Stimulated activated memory B cell treated with anti-CD40 and anti-IgM and Interleukin-4, amounts not matched to agents 10 μg/mL and 1 μg/mL and 100 μg/mL, for 72 hours (primary cell): ENCODE data around the gene TASL.
"Not testable (repeated sequence)": the region's sequence is repeated elsewhere in the genome, so short reads cannot be mapped to it uniquely, and the experiment has no call there.

Experiments used
- ATAC-seq: fragments of 150-1000 bp; cut with Tn5 transposase; 2 replicates; pipeline ENCODE4 v1.10.0; 2021
- H3K27ac Mint-ChIP-seq: one replicate; pipeline ENCODE4 v1.8.0; 2022; ENCODE audit warnings: mild to moderate bottlenecking, mixed read lengths
- H3K27me3 Mint-ChIP-seq: one replicate; pipeline ENCODE4 v1.8.0; 2022; ENCODE audit warnings: mixed read lengths
- H3K36me3 Mint-ChIP-seq: one replicate; pipeline ENCODE4 v1.8.0; 2022; ENCODE audit warnings: mixed read lengths
- H3K4me1 Mint-ChIP-seq: one replicate; pipeline ENCODE4 v1.8.0; 2022; ENCODE audit warnings: mixed read lengths
- H3K4me3 Mint-ChIP-seq: one replicate; pipeline ENCODE4 v1.8.0; 2022; ENCODE audit warnings: mild to moderate bottlenecking, moderate library complexity, mixed read lengths
- H3K9me3 Mint-ChIP-seq: one replicate; pipeline ENCODE4 v1.8.0; 2022; ENCODE audit warnings: mixed read lengths

The TASL gene

DNA sequence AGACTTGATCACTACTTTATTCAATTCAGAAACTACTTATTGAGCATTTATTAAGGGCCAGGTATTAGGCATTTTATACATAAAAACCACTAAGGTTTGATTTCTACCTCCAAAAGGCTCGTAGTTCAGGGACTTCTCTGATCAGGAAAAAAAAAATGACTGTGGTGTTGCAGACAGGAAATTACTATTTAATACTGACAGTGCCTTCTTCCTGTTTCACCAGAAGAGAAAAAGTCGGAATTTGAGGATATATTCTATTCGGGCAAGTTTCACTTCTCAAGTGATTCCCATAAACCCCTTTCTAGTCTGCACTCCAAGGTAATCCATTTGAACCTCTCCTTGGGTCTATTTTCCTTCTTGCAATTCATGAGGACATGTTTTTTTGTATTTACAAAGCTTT, 15.3 kb upstream of the TASL start:
- no peaks in the 10 kb centered on the region for H3K36me3 Mint-ChIP-seq
- H3K27me3 Mint-ChIP-seq, result no peaks in the 10 kb centered on the region
- no peak for ATAC-seq
- H3K4me3 Mint-ChIP-seq, result no peak overlapping the region
- H3K9me3 Mint-ChIP-seq, result no peaks in the 10 kb centered on the region
- peak overlapping the region; percentile 70 for H3K27ac Mint-ChIP-seq
- peaks cover 20% of the 10 kb centered on the region for H3K4me1 Mint-ChIP-seq

DNA sequence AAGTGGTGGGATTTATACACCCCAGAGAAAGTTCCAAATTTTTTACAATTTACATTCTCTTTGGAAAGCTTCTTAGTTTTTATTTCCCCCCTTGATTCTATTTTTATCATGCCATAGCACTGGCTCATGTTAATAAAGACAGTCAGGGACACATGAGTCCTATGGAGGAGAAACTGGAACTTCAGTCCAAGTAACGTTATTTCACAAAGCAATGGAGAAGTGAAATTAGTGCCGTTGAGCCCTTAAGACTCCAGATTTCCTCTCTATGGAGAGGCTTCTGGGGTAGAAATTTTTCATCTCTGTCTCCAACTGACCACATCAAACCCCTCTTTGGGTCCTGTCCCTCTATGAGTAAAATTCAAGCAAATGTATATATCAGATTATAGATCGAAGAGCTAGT, 12.8 kb upstream of the TASL start:
- H3K4me1 Mint-ChIP-seq, result peaks cover 10% of the 10 kb centered on the region
- no peak overlapping the region for H3K4me3 Mint-ChIP-seq
- H3K27ac Mint-ChIP-seq, result peak overlapping the region; percentile 37
- no peaks in the 10 kb centered on the region for H3K27me3 Mint-ChIP-seq
- H3K36me3 Mint-ChIP-seq, result no peaks in the 10 kb centered on the region
- no peaks in the 10 kb centered on the region for H3K9me3 Mint-ChIP-seq
- ATAC-seq, result no peak

DNA sequence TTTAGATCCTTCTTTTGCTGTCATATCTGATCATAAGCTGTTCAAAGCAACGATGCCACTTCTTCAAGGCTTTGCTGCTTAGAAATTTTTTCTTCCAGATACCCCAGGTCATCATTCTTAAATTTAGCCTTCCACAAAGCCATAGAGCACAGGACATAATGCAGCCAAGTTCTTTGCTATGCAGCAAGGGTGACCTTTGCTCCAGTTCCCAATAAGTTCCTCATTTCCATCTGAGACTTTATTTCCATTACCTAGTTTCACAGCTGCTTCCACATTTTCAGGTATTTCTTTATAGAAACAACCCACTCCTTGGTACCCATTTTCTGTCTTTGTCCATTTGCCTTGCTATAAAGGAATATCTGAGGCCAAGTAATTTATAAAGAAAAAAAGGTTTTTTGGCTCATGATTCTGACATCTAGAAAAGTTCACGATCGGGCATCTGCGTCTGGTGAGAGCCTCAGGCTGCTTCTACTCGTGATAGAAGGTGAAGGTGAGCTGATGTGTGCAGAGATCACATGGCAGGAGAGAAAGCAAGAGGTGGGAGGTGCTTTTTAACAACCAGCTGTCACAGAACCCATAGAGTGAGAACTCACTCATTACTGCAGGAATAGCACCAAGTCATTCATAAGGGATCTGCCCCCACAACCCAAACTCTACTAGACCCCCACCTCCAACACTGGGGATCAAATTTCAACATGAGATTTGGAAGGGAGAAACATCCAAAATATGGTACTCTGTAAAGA, 11.8 kb upstream of the TASL start:
- Mint-ChIP-seq H3K27me3 (no peaks in the 10 kb centered on the region), H3K9me3 (no peaks in the 10 kb centered on the region), H3K4me1 (peaks cover 10% of the 10 kb centered on the region), H3K4me3 (peak overlapping the region; percentile 36), H3K36me3 (no peaks in the 10 kb centered on the region), H3K27ac (peak overlapping the region; percentile 91)
- ATAC-seq, result peak; percentile 62

DNA sequence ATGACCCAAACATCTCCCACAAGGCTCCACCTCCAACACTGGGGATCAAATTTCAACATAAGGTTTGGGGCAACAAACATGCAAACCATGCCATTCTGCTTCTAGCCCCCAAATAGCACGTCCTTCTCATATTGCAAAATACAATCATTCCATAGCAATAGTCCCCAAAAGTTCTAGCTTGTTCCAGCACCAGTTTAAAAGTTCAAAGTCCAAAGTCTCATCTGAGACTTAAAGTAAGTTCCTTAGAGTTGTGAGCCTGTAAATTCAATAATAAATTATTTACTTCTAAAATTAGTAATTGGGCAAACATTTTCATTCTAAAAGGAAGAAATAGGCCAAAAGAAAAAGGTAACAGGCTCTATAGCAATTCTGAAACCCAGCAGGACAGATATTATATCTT, 8.9 kb upstream of the TASL start:
- Mint-ChIP-seq H3K4me1 (peaks cover 10% of the 10 kb centered on the region), H3K36me3 (no peaks in the 10 kb centered on the region), H3K27me3 (no peaks in the 10 kb centered on the region), H3K4me3 (no peak overlapping the region), H3K9me3 (no peaks in the 10 kb centered on the region), H3K27ac (no peak overlapping the region)
- no peak for ATAC-seq

DNA sequence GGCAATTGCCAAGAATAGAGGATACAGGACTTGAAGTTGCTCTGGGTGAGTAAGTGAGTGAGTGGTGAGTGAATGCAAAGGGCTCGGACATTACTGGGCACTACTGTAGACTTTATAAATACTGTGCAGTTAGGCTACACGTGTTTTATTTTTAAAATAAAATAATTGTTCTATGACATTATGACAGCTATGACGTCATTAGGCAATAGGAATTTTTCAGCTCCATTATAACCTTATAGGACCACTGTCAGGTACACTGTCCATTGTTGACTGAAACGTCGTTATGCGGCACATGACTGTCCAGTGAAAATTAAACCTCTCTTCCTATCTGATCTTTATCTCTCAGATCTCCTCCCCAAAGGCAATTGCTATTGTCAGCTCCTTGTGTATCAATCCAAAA, 5.1 kb upstream of the TASL start:
- Mint-ChIP-seq H3K27ac (no peak overlapping the region), H3K27me3 (no peaks in the 10 kb centered on the region), H3K9me3 (no peaks in the 10 kb centered on the region), H3K4me3 (no peak overlapping the region), H3K4me1 (peaks cover 6% of the 10 kb centered on the region), H3K36me3 (no peaks in the 10 kb centered on the region)
- ATAC-seq, result no peak

DNA sequence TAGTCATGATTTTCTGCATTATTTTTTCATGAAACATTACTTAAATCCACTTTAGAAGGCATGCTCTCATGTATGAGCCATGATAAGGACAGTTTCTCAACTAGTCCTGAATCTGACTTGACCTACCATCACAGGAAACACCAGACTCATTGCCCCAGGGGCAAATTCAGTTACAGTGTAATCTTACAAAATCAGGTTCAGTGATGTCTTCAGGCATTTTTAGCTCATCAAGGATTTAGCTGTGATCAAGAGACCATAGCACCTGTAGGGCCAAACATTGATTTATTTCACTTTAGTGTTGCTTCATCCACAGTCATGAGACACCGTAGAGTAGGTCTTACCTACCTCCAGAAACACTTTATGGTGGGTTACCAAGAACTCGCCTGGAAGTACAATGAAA, 3.1 kb upstream of the TASL start:
- ATAC-seq, result no peak
- Mint-ChIP-seq H3K4me3 (no peak overlapping the region), H3K4me1 (peaks cover 6% of the 10 kb centered on the region), H3K36me3 (peaks cover 5% of the 10 kb centered on the region), H3K9me3 (no peaks in the 10 kb centered on the region), H3K27ac (no peak overlapping the region), H3K27me3 (no peaks in the 10 kb centered on the region)

DNA sequence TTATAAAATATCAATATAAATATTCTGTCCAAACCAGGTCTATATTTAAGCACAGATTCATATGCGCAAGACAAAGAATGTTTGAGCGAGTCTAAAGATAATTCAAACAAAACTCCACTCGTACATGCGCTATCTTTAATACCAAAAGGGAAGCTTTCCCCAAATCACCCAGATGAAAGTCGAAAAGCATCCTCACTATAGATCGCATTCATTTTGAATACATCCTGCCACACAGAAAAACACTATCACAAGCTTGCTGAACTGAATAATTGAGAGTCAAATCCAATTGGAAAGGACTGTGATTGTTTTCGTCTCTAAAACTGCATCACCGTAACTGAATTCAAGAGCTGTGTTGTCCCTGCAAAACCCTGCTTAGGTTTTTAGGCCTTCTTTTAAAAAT, 685 bp downstream of the TASL start:
- H3K27me3 Mint-ChIP-seq, result no peaks in the 10 kb centered on the region
- H3K27ac Mint-ChIP-seq, result peak overlapping the region; percentile 98
- peak; percentile 15 for ATAC-seq
- peaks cover 17% of the 10 kb centered on the region for H3K4me1 Mint-ChIP-seq
- peaks cover 16% of the 10 kb centered on the region for H3K36me3 Mint-ChIP-seq
- H3K4me3 Mint-ChIP-seq, result peak overlapping the region; percentile 87
- H3K9me3 Mint-ChIP-seq, result no peaks in the 10 kb centered on the region

DNA sequence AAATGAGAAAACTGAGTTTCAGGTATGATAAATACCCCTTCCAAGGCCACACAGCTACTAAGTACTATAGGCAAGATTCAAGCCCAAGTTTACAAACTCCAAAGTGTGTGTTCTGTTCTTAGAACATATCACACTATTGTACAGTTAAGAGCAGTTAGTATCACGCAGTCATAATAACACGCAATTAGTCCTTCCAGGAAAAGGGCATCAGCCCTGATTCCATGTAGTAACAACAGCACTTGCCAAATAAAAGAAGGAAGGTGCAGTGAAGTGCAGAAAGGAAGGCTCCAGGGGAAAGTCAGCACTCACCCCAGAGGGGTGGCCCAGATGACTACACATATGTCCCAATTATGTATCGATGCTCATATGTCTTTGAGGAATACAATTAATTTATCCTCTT, 4.4 kb downstream of the TASL start:
- peaks cover 37% of the 10 kb centered on the region for H3K4me1 Mint-ChIP-seq
- peaks cover 29% of the 10 kb centered on the region for H3K36me3 Mint-ChIP-seq

DNA sequence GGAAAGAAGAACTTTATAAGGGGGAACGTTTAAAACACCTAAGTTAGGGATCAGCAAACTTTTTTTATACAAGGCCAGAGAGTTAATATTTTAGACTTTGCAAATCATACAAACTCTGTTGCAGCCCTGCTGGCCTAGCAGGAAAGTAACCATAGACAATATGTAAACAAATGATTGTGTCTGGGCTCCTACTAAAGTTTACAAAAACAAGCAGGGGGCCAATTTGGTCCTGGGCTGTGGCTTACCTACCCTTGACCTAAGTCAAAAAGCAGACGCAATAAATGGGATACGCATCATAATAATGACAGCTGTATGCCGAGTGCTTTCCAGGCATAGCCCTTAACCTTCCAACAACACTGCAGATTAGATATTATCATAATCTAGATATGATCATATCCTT, 4.9 kb downstream of the TASL start:
- no peaks in the 10 kb centered on the region for H3K9me3 Mint-ChIP-seq
- H3K4me1 Mint-ChIP-seq, result peaks cover 40% of the 10 kb centered on the region
- ATAC-seq, result no peak
- H3K36me3 Mint-ChIP-seq, result peaks cover 32% of the 10 kb centered on the region
- H3K27me3 Mint-ChIP-seq, result no peaks in the 10 kb centered on the region
- H3K4me3 Mint-ChIP-seq, result peak overlapping the region; percentile 66
- peak overlapping the region; percentile 72 for H3K27ac Mint-ChIP-seq

More for the DNA sequence above, 4.4 kb downstream of the TASL start:
- Mint-ChIP-seq H3K9me3 (no peaks in the 10 kb centered on the region), H3K4me3 (peak overlapping the region; percentile 54), H3K27me3 (no peaks in the 10 kb centered on the region), H3K27ac (peak overlapping the region; percentile 82)
- ATAC-seq, result no peak

DNA sequence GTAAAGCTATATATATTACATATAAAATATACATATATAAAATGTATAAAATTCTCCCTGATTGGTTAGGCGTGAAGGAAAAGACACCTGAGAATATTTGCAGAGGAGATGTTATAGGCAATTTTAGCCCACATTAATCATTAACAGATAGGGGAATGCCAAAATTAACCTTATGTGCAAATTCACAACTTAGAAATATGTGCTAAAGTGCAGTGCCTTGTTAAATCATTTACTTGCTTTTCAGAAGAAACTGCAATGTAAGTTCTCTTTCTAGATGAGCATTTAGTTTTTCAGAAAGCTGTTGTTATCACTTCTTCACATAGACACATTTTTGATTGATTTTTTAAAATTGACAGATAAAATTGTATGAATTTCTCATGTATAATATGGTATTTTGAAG, 5.6 kb downstream of the TASL start:
- ATAC-seq, result no peak
- Mint-ChIP-seq H3K9me3 (no peaks in the 10 kb centered on the region), H3K27me3 (no peaks in the 10 kb centered on the region), H3K4me1 (peaks cover 40% of the 10 kb centered on the region), H3K4me3 (no peak overlapping the region), H3K36me3 (peaks cover 32% of the 10 kb centered on the region), H3K27ac (peak overlapping the region; percentile 72)

DNA sequence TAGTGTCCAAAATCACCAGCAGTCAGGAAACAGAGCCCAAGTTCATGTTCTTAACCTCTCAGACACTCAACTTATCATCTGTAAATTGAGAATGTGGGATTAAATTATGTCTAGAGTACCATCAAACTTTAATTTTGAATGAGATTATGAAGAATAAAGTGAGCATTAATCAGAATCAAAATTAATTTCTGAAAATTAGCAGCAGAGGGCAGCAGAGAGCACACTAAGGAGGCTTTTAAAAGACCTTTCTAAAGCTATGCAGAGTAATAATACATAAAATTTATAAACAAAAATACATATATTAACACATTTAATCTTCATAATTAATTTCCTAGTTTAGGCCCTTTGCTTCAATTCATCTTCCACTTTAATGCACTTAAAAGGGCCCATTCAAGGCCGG, 7.1 kb downstream of the TASL start:
- H3K4me3 Mint-ChIP-seq, result no peak overlapping the region
- peaks cover 26% of the 10 kb centered on the region for H3K36me3 Mint-ChIP-seq
- no peak for ATAC-seq
- peak overlapping the region; percentile 61 for H3K27ac Mint-ChIP-seq
- H3K9me3 Mint-ChIP-seq, result no peaks in the 10 kb centered on the region
- peaks cover 40% of the 10 kb centered on the region for H3K4me1 Mint-ChIP-seq
- no peaks in the 10 kb centered on the region for H3K27me3 Mint-ChIP-seq

DNA sequence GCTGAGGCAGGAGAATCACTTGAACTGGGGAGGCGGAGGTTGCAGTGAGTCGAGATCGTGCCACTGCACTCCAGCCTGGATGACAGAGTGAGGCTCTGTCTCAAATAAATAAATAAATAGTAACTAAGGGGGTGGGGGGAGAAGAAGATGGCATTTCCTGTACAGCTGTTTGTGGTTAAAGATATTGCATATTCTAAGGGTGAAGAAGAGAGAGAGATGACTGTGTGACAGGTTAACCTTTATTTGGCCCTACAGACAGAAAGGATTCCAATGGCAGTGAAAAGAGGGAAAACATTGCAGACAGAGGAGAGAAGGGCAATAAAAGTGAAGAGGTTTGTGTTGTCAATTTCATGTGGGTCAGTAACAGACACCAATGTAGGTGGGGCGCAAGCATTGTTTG, 9.4 kb downstream of the TASL start:
- Mint-ChIP-seq H3K36me3 (peaks cover 35% of the 10 kb centered on the region), H3K27ac (peak overlapping the region; percentile 78), H3K9me3 (no peaks in the 10 kb centered on the region), H3K4me3 (peak overlapping the region; percentile 48), H3K4me1 (peaks cover 35% of the 10 kb centered on the region), H3K27me3 (no peaks in the 10 kb centered on the region)
- peak; percentile 58 for ATAC-seq

DNA sequence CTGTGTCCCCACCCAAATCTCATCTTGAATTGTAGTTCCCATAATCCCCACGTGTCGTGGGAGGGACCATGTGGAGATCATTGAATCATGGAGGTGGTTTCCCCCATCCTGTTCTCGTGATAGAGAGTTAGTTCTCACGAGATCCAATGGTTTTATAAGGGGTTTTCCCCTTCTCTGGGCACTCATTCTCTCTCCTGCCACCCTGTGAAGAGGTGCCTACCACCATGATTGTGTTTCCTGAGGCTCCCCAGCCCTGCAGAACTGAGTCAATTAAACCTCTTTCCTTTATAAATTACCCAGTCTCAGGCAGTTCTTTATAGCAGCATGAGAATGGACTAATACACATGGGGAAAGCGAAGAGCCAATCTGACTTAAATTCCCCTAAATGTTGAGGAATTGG, 14.5 kb downstream of the TASL start:
- peaks cover 58% of the 10 kb centered on the region for H3K36me3 Mint-ChIP-seq
- peaks cover 23% of the 10 kb centered on the region for H3K4me1 Mint-ChIP-seq
- not testable (repeated sequence) for H3K9me3 Mint-ChIP-seq, H3K27me3 Mint-ChIP-seq, ATAC-seq, H3K4me3 Mint-ChIP-seq
- H3K27ac Mint-ChIP-seq, result peak overlapping the region; percentile 60

DNA sequence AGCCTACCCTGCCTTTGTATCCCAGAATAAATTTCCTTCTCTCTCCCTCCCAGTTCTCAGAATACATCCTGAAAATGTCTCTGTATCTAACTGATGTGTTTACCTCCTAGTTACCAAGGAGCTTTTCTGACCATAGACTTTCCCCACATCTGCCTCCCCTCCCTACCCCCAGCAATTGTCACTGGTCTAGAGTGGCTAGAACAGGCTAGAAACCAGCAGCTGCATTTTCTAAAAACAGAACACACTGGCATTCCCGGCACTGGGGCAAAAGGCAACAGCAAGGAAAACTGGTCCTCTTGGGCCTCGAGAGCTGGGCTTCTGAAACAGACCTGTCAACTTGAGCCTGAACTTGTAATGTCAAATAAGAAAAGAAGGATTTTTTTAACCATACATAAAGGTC, 16.4 kb downstream of the TASL start:
- Mint-ChIP-seq H3K9me3 (peaks cover 3% of the 10 kb centered on the region), H3K27ac (no peak overlapping the region), H3K27me3 (no peaks in the 10 kb centered on the region), H3K4me3 (no peak overlapping the region), H3K4me1 (peaks cover 21% of the 10 kb centered on the region), H3K36me3 (peaks cover 57% of the 10 kb centered on the region)
- no peak for ATAC-seq

DNA sequence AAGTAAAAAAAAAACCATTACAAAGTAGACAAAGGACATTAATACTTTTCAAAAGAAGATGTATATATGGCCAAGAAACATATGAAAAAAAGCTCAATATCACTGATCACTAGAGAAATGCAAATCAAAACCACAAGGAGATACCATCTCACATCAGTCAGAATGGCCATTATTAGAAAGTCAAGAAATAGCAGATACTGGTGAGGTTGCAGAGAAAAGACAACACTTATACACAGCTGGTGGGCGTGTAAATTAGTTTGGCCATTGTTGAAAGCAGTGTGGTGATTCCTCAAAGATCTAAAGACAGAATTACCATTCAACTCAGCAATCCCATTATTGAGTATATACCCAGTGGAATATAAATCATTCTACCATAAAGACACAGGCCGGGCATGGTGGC, 39.3 kb downstream of the TASL start:
- peaks cover 9% of the 10 kb centered on the region for H3K36me3 Mint-ChIP-seq
- no peaks in the 10 kb centered on the region for H3K27me3 Mint-ChIP-seq
- peaks cover 3% of the 10 kb centered on the region for H3K9me3 Mint-ChIP-seq
- H3K4me1 Mint-ChIP-seq, result peaks cover 6% of the 10 kb centered on the region
- H3K27ac Mint-ChIP-seq, result no peak overlapping the region
- ATAC-seq, result no peak
- no peak overlapping the region for H3K4me3 Mint-ChIP-seq

DNA sequence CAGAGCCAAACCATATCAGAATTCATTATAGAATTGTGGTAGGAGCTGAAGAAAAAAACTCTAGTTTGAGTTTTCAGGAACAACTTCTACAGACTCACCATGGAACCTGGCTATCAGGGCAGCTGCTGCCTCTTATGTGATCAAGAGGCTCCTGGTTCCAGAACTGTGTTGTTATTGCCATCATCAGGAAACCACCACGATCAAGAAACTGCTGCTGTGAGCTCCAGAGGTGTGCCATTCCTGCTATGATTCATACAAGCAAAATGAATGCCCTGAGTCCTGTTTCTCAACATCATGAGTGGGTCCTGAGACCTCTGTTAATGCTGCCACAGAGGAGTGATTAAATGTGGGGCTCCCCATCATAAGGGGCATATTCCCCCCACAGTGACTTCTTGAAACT, 43.7 kb downstream of the TASL start:
- no peaks in the 10 kb centered on the region for H3K27me3 Mint-ChIP-seq
- H3K9me3 Mint-ChIP-seq, result no peaks in the 10 kb centered on the region
- ATAC-seq, result no peak
- peaks cover 7% of the 10 kb centered on the region for H3K36me3 Mint-ChIP-seq
- peaks cover 6% of the 10 kb centered on the region for H3K4me1 Mint-ChIP-seq
- no peak overlapping the region for H3K4me3 Mint-ChIP-seq
- H3K27ac Mint-ChIP-seq, result no peak overlapping the region
